ENCODE measurements around the gene ADAP1.
"Not testable (repeated sequence)": the region's sequence is repeated elsewhere in the genome, so short reads cannot be mapped to it uniquely, and the experiment has no call there.

DNA sequence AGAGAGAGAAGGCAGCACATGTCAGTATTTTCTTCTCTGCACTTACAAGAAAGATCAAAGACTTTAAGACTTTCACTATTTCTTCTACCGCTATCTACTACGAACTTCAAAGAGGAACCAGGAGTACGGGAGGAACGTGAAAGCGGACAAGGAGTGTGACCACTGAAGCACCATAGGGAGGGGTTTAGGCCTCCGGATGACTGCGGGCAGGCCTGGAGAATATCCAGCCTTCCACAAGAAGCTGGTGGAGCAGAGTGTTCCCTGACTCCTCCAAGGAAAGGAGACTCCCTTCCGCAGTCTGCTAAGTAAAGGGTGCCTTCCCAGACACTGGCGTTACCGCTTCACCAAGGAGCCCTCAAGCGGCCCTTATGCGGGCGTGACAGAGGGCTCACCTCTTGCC is 6.5 kb upstream of the ADAP1 start:
- TF ChIP-seq POLR2A (IDR thresholded peaks at IDR 0.05; ENCODE audit: low read depth, low read length); POLR2AphosphoS5 (IDR thresholded peaks at IDR 0.05; ENCODE audit: low read depth, low read length); TAF1 (IDR thresholded peaks at IDR 0.05; ENCODE audit: borderline replicate concordance, low read depth, low read length): not testable (repeated sequence)
